HTERT RPE-1 (cell line): Measurements from ENCODE around the gene CFAP97.
"Not testable (repeated sequence)": the region's sequence is repeated elsewhere in the genome, so short reads cannot be mapped to it uniquely, and the experiment has no call there.

Experiments
- in situ Hi-C: fragments of 300-500 bp; cut with MboI; formaldehyde crosslinking; loops from 4 replicates; pipeline ENCODE4 v1.14.3; 2020; ENCODE audit warnings: low sequenced_read_pairs

Gene CFAP97

DNA sequence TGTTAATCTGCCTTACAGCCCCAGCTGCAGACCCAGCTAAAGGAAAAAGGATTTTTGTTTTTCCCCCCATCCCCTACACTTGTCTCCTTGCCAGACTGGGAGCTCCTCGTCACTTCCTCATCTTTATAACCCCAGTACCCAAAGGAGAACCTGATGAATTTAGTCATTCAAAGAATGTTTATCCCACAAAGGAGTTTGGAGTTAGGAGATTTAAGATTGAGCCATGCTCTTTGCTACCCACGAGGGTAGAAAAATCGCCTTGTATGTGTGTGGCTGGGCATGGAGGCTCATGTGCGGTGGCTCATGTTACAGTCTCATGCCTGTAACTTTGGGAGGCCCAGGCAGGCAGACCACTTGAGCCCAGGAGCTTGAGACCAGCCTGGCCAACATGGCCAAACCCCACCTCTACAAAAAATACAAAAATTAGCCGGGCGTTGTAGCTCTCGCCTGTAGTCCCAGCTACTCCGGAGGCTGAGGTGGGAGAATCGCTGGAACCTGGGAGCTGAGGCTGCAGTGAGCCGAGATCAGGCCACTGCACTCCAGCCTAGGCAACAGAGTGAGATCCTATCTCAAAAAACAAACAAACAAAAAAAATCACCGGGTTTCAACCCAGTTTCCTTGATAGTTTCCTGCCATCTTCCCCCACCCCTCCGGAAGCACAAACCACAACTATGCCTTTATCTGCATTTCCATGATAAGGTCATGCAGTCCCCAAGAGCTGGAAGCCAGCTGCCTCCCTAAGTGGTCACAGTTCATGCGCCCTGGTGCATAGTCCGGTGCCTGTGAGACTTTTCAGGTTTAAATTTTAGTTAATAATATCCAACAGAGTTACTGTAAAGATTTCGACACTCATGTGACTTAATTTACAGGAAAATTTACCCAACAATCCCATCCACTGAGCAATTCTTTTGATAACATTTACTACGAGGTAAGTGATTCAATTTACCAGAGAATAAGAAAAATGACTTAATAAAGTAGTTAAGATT is 1.5 kb downstream of the CFAP97 start:
- in situ Hi-C loops: no loop called here

- in situ Hi-C loops: not testable (repeated sequence)
These were observed 5.6 kb downstream of the CFAP97 start for GRCh38 chr4:185198189-185198588.

GRCh38 chr4:185196437-185196836 is 7.4 kb downstream of the CFAP97 start:
- in situ Hi-C loops: no loop called here

GRCh38 chr4:185194924-185195888 is 8.6 kb downstream of the CFAP97 start:
- in situ Hi-C loops: no loop called here

- in situ Hi-C loops: no loop called here
These were observed 11.7 kb downstream of the CFAP97 start for GRCh38 chr4:185192059-185192458.

DNA sequence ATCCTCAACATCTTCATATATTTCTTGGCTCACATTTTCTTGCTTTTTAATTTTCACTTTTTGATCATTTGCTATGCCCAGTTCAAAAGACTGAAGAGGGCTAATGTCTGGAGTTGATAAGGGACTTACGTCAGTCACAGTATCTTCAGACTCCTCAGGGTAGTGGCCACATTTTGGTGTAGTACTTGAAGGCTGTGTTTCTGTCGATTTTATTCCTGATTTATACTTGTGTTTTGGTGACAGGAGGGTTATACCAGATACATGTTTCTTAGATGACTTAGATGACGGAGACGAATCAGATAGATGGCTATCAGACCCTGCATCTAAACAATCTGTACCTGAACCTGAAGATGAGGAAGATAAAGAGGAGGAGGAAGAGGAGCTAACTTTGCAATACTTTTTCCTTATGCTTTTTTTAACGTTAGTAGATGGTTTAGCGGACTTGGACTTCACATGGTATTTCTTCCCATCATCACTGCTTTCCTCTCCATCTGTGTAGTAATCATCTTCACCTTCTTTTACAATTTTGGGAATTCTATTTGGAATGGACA is 13.4 kb downstream of the CFAP97 start:
- in situ Hi-C loops: no loop called here

GRCh38 chr4:185189606-185190305 is 14.0 kb downstream of the CFAP97 start:
- in situ Hi-C loops: no loop called here

DNA sequence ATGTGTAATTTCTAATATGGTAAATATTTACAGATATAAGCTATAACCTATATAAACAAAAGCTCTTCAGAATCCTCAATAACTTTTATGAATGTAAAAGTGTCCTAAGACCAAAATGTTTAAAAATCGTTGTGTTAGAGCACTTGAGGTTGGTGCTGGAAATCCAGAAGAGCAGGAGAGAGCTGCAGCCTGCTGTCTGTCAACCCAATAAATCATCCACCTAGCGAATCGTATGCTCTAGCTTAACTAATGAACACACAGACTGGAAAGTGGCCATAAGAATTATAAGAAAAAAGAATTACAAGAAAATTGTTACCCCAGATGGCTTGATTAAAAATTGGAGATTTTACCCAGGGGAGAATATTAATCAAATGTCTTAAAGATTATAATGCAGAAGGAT is 17.0 kb downstream of the CFAP97 start:
- in situ Hi-C loops: no loop called here

GRCh38 chr4:185183622-185184281 is 20.0 kb downstream of the CFAP97 start:
- in situ Hi-C loops: no loop called here

GRCh38 chr4:185182239-185182638 is 21.6 kb downstream of the CFAP97 start:
- in situ Hi-C loops: no loop called here

GRCh38 chr4:185179488-185179887 is 24.3 kb downstream of the CFAP97 start:
- in situ Hi-C loops: no loop called here

DNA sequence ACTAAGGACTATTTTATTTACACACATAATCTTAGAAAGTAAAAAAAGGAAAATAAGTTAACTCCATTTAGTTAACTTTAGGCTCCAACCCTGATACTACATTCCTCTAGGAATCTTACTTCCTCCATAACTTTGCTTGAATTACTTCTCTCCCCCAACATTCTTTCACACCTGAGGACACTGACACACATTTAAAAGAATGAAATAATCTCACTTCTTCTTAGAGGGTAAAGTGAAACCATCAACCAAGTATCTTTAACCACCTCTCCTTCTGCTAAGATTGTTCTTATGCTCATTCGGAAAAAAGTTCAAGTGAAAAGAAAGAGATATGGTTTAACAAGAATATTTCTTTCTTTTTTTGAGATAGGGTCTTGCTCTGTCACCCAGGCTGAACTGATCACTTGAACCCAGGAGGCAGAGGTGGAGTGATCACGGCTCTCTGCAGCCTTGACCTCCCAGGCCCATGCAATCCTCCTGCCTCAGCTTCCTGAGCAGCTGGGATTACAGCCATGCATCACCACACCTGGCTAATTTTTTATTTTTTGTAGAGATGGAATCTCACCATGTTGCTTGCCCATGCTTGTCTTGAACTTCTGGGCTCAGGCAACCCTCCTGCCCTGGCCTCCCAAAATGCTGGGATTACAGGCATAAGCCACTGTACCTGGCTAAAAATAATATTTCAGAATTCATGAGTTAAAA is 32.3 kb downstream of the CFAP97 start:
- in situ Hi-C loops: no loop called here

DNA sequence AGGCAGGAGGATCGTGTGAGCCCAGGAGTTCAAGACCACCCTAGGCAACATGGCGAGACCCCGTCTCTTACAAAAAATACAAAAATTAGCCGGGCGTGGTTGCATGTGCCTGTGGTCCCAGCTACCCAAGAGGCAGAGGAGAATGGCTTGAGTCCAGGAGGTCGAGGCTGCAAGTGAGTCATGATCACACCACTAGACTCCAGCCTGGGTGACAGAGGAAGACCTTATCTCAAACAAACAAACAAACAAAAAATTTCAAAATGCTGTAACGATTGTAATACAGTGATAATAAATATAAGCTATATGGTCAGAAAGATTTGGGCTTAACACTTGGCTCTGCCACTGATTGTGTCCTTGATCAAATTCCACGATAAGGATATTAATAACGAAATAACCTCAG is 36.6 kb downstream of the CFAP97 start:
- in situ Hi-C loops: no loop called here

DNA sequence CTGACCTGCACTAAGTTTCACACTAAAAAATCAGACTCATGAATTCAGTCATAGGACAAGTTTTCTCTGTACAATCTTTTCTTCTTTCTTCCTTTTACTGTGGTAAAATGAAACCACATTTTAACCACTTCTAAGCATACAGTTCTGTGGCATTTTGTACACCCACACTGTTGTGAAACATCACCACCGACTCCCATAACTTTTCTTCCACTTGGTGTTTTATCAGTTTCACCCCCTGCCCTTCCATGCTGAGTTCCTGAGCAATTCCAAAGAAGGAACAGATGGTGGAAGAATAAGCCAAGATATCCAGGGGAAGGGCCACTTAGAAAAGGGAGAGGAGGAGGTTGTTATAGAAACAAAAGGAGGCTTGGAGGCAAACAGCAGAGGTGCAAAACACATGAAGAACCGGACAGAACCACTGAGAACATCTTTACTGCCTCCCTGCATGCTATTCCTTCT is 38.2 kb downstream of the CFAP97 start:
- in situ Hi-C loops: no loop called here

DNA sequence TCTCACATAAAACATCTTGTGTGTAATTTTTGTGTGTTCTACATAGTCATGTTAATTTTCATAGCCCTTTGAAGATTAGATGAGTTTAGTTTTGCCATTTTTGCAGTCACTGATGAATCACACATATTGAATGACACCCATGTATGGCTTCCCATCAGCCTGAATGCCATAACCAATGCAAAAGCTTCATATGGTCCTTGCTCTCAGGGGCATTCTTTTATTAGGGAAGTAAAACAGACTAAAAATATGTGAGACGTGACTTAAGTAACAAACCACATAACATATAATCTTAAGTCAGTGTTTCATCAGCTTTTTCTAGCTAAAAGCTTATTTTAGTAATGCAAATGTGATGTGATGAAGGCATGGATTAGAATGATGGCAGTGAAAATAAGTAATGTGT is 52.5 kb downstream of the CFAP97 start:
- in situ Hi-C loops: no loop called here

- in situ Hi-C loops: no loop called here
These were observed 54.4 kb downstream of the CFAP97 start for GRCh38 chr4:185149392-185149791.

- in situ Hi-C loops: no loop called here
These were observed 58.2 kb downstream of the CFAP97 start for GRCh38 chr4:185145572-185145971.

DNA sequence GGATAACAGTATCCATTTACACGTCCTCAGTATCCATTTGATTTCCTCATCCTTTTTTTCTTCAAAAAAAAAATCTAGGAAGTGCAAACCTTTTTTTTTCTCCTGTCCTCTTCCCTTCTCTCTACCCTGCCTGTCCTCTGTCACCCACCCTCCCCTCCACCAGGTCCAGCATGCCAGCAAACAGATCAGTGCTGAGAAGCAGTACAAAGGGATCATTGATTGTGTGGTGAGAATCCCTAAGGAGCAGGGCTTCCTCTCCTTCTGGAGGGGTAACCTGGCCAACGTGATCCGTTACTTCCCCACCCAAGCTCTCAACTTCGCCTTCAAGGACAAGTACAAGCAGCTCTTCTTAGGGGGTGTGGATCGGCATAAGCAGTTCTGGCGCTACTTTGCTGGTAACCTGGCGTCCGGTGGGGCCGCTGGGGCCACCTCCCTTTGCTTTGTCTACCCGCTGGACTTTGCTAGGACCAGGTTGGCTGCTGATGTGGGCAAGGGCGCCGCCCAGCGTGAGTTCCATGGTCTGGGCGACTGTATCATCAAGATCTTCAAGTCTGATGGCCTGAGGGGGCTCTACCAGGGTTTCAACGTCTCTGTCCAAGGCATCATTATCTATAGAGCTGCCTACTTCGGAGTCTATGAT is 59.1 kb downstream of the CFAP97 start:
- in situ Hi-C loops: no loop called here

- in situ Hi-C loops: no loop called here
These were observed 60.2 kb downstream of the CFAP97 start for GRCh38 chr4:185143601-185143969.
